Bronchial epithelial cell (primary cell): ENCODE data around the gene RALGPS1. TPM values are rescaled to one million over a fixed set of nuclear protein-coding genes. Genes with fewer than 3 reads are reported as not detected.

Experiments used
- DNase-seq: peaks from one replicate; pipeline ENCODE4 v3.0.0-alpha.2; 2010; ENCODE audit warnings: low read depth
- FAIRE-seq: peaks from 2 replicates; lab custom pipeline; 2011; peaks lifted over from hg19 to GRCh38; lab: Jason Lieb, UNC
- H3K27me3 ChIP-seq: 2 replicates; pipeline ENCODE4 v1.5.1; 2011; ENCODE audit warnings: low read length; ENCODE audit not compliant: control insufficient read depth, insufficient read depth
- H3K36me3 ChIP-seq: 2 replicates; pipeline ENCODE4 v1.5.1; 2011; ENCODE audit warnings: low read length; ENCODE audit not compliant: control insufficient read depth, insufficient read depth
- H3K4me3 ChIP-seq: 2 replicates; pipeline ENCODE4 v1.5.1; 2011; ENCODE audit warnings: mild to moderate bottlenecking, low read depth, low read length, control low read depth
- total RNA-seq: library from RNA; depleted of rRNA; stranded (reverse); fragments of >200 nt; gene quantifications from 2 replicates; pipeline ENCODE4 v1.2.1, GENCODE V29; 2014
- TF ChIP-seq, protein P1 (sequence below): IDR thresholded peaks from 2 replicates; pipeline ENCODE4 v1.5.1; 2011; ENCODE audit warnings: mild to moderate bottlenecking, moderate library complexity, low read length, control low read depth, inconsistent platforms; ENCODE audit not compliant: insufficient read depth, severe bottlenecking

Gene RALGPS1
- total RNA-seq, 1 donor from 2014 or later: 3.2 TPM

DNA sequence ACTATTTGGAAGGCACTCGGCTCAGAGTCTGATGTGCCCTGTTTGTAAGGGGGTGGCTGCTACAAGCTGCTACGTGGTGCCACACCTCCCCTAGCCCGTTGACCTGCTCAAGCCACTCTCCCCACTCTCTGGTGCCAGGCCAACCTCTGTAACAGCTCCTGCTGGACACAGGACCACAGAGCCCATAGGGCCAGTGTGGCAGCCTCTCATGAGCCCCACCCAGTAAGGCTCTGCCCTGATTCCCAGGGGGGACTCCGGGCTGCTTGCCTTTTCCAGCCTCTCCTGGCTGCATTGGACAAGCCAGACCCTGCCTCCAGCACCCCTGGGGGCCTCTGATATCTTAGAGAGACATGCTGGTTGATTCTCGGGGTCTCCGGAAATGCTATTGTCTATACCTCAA, 261.2 kb downstream of the RALGPS1 start:
- peaks cover 20% of the 10 kb centered on the region for H3K27me3 ChIP-seq
- DNase-seq: no peak
- H3K4me3 ChIP-seq: no peak overlapping the region
- TF ChIP-seq, protein P1, sequence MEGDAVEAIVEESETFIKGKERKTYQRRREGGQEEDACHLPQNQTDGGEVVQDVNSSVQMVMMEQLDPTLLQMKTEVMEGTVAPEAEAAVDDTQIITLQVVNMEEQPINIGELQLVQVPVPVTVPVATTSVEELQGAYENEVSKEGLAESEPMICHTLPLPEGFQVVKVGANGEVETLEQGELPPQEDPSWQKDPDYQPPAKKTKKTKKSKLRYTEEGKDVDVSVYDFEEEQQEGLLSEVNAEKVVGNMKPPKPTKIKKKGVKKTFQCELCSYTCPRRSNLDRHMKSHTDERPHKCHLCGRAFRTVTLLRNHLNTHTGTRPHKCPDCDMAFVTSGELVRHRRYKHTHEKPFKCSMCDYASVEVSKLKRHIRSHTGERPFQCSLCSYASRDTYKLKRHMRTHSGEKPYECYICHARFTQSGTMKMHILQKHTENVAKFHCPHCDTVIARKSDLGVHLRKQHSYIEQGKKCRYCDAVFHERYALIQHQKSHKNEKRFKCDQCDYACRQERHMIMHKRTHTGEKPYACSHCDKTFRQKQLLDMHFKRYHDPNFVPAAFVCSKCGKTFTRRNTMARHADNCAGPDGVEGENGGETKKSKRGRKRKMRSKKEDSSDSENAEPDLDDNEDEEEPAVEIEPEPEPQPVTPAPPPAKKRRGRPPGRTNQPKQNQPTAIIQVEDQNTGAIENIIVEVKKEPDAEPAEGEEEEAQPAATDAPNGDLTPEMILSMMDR: no peak
- FAIRE-seq: no peak
- H3K36me3 ChIP-seq: no peaks in the 10 kb centered on the region

DNA sequence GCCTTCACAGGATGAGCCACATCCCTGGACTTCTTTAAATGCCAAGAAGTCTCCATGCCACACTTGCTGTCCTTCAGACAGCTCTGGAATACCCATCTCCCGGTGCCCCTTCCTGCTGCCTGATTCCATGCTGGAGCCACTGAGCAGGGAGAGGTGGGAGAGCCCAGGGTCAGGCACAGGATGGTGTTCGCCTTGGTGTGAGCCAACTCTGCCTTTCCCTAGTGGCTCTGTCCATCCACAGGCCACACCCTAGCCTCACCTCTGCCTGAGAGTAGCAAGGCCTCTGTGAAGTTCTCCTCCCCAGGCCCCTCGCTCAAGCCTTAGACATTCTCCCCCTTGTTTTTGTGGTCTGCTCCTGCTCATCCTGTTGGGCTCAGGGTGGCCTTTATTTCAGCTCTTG, 262.0 kb downstream of the RALGPS1 start:
- H3K36me3 ChIP-seq: no peaks in the 10 kb centered on the region
- TF ChIP-seq, protein P1: no peak
- peaks cover 20% of the 10 kb centered on the region for H3K27me3 ChIP-seq
- no peak for DNase-seq
- no peak for FAIRE-seq
- H3K4me3 ChIP-seq: no peak overlapping the region

GRCh38 chr9:127177231-127177630, 262.6 kb downstream of the RALGPS1 start:
- DNase-seq: no peak
- FAIRE-seq: no peak

GRCh38 chr9:127177665-127178265, 263.2 kb downstream of the RALGPS1 start:
- DNase-seq (no peak), FAIRE-seq (no peak)
- H3K4me3 ChIP-seq: no peak overlapping the region
- no peaks in the 10 kb centered on the region for H3K36me3 ChIP-seq
- TF ChIP-seq, protein P1: no peak
- H3K27me3 ChIP-seq: peaks cover 20% of the 10 kb centered on the region

More at GRCh38 chr9:127177231-127177630, 262.6 kb downstream of the RALGPS1 start:
- TF ChIP-seq, protein P1: no peak
- peaks cover 20% of the 10 kb centered on the region for H3K27me3 ChIP-seq
- H3K36me3 ChIP-seq: no peaks in the 10 kb centered on the region
- H3K4me3 ChIP-seq: no peak overlapping the region

DNA sequence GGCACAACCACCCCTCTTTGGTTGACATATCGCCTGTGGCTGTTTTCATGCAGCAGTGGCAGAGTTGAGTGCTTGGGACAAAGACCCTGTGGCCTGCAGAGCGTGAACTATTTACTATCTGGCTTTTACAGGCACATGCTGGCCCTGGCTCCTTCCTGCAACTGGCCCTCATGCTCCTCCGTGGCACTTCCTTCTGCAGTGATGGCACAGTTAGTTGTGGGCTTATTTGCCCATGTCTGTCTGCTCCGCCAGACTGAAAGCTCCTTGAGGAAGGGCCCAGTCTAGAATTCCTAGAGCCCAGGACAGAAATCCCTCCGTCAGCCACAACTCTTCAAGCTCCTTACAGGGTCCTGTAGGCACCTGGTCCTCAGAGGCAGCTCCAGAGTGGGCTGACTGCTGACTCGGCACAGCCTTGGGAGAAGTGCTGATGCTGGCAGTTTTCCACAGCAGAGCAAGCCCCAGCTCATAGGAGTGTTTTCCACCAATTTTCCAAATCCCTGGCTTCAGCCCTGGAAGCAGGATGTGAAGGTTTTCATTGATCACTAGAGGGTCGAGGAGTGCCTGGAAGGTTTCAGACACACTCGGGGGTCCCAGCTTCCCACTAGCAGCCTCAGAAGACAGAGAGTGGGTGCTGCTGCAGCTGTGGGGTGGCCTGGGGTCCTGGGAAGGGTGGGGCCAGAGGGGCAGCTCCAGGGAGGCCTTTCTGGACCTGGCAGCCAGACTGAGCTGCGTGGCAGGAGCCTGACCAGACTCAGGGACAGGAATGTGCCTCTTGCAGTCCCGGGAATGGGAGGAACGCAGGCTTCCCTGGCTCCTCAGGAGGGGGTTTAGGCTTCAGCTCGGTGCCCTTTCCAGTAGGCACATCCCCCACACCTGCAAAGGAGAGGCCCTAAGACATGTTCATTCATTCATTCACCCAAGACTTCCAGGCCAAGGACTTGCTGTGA, 264.4 kb downstream of the RALGPS1 start:
- no peak for DNase-seq
- no peak for FAIRE-seq
- Histone ChIP-seq H3K4me3 (no peak overlapping the region), H3K27me3 (peaks cover 18% of the 10 kb centered on the region), H3K36me3 (no peaks in the 10 kb centered on the region)
- TF ChIP-seq, protein P1: no peak
